ENCODE measurements around the gene NXT1.
"Not testable (repeated sequence)": the region's sequence is repeated elsewhere in the genome, so short reads cannot be mapped to it uniquely, and the experiment has no call there.

NXT1 gene

GRCh38 chr20:23350196-23350903 is at the start of gene NXT1:
TSS of gene NXT1 (plus strand) at chr20:23350791. CDS start at chr20:23354042, 3,251 bp downstream.
- peak; percentile 97 to 99 for DNase-seq

- no peak for DNase-seq
Measured at GRCh38 chr20:23301436-23302050, 49.0 kb upstream of the NXT1 start.

GRCh38 chr20:23302386-23302785 is 48.2 kb upstream of the NXT1 start:
- DNase-seq: no peak

GRCh38 chr20:23302801-23303200 is 47.8 kb upstream of the NXT1 start:
- no peak for DNase-seq

- no peak for DNase-seq
Measured at GRCh38 chr20:23303325-23304102, 47.1 kb upstream of the NXT1 start.

- DNase-seq: no peak
Measured at GRCh38 chr20:23304616-23305015, 46.0 kb upstream of the NXT1 start.

- no peak for DNase-seq
Measured at GRCh38 chr20:23305098-23305497, 45.5 kb upstream of the NXT1 start.

- not testable (repeated sequence) for DNase-seq
Measured at GRCh38 chr20:23307393-23307792, 43.2 kb upstream of the NXT1 start.

GRCh38 chr20:23308024-23308423 is 42.6 kb upstream of the NXT1 start:
- DNase-seq: no peak

GRCh38 chr20:23308908-23309307 is 41.7 kb upstream of the NXT1 start:
- DNase-seq: no peak

GRCh38 chr20:23309781-23310180 is 40.8 kb upstream of the NXT1 start:
- no peak for DNase-seq

- DNase-seq: no peak
Measured at GRCh38 chr20:23311947-23312506, 38.6 kb upstream of the NXT1 start.

GRCh38 chr20:23313271-23313670 is 37.3 kb upstream of the NXT1 start:
- no peak for DNase-seq

GRCh38 chr20:23314699-23315098 is 35.9 kb upstream of the NXT1 start:
- no peak for DNase-seq

- DNase-seq: no peak
Measured at GRCh38 chr20:23315099-23315498, 35.5 kb upstream of the NXT1 start.

- DNase-seq: no peak
Measured at GRCh38 chr20:23316626-23317025, 34.0 kb upstream of the NXT1 start.

GRCh38 chr20:23317081-23317480 is 33.5 kb upstream of the NXT1 start:
- DNase-seq: no peak

- no peak for DNase-seq
Measured at GRCh38 chr20:23318347-23318746, 32.2 kb upstream of the NXT1 start.

- no peak for DNase-seq
Measured at GRCh38 chr20:23320317-23320716, 30.3 kb upstream of the NXT1 start.

- no peak for DNase-seq
Measured at GRCh38 chr20:23325107-23325506, 25.5 kb upstream of the NXT1 start.

GRCh38 chr20:23326774-23327173 is 23.8 kb upstream of the NXT1 start:
- no peak for DNase-seq

- no peak for DNase-seq
Measured at GRCh38 chr20:23327617-23328333, 22.8 kb upstream of the NXT1 start.
